NCI-H510A treated with DMSO at 0.1 percent for 48 hours (cell line): ENCODE measurements around the gene NFYA.

Source experiments
- DNase-seq: peaks from one replicate; lab custom pipeline; 2025; lab: John Stamatoyannopoulos, UW

NFYA gene

DNA sequence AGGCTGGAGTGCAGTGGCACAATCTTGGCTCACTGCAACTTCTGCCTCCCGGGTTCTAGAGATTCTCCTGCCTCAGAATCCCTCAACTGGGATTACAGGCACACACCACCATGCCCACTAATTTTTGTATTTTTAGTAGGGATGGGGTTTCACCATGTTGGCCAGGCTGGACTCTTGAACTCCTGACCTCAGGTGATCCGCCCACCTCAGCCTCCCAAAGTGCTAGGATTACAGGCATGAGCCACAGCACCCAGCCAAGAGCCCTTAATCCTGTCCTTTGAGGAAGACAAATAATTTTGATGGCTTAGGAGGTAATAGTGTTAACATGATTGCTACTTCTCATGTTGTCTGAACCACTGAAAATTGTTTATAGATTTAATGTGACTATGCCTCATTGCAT is 42.3 kb downstream of the NFYA start:
- DNase-seq, result peak; percentile 56

DNA sequence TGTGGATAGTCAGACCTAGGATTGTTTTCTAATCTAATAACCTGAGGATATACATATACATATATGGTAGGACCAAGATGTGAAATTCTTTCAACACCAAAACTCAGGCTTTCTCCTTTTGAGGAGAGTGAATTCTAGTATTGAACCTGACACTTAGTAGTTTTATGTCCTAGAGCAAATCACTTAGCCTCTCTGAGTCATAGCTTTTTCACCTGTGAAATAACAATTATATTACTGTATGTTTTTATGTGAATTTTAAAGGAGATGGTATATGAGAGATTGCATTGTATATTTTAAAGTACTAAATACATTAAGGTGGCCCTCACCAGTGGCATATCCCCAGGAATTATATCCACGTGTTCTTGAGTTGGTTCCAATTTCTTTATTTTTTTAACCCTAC is 46.7 kb downstream of the NFYA start:
- DNase-seq, result no peak

DNA sequence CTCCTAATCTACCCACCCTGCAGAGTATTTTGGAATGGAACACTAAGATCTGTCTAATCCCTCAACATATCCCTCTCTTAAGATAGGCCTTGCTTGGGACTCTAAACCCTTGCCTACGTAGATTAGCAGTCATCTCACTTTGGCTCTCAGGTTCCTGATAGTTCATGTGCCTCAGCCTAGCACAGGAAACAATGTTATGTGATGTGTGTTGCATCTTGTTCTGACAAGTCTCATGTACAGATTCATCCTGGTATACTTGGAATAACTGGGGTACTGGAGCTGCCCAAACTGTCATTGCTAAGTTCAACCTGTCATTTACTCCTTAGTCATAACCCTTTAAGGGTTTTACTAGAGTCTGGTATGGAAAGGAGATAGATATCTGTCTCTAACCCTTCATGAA is 47.3 kb downstream of the NFYA start:
- DNase-seq, result no peak

DNA sequence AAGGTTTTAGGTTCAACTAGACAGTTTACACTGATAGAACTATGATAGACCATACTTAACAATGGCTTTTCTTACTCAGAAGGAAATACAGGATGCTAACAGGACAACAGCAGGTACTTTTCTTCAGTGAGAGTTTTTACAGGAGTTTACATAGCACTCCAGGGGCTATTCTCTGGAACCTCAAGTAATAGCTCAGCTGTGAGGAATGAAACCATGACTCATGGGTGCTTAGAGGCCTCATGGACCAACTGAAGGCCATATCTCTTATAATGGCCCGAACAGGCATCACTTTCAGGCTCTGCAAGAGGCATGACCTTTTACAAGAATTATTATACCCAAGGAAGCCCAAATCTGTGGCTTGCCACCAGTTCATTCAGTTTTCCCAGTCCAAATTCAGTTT is 49.6 kb downstream of the NFYA start:
- DNase-seq, result peak; percentile 75

DNA sequence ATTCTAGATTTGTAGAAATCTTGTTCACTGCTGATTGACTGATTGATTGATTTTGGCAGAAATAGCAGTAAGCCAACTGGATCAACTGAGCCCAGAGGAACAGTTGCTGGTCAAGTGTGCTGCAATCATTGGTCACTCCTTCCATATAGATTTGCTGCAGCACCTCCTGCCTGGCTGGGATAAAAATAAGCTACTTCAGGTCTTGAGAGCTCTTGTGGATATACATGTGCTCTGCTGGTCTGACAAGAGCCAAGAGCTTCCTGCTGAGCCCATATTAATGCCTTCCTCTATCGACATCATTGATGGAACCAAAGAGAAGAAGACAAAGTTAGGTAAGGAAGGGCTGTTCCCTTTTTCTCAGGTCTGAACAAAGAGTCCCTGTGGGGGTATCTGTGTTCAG is 50.1 kb downstream of the NFYA start:
- peak; percentile 94 for DNase-seq

DNA sequence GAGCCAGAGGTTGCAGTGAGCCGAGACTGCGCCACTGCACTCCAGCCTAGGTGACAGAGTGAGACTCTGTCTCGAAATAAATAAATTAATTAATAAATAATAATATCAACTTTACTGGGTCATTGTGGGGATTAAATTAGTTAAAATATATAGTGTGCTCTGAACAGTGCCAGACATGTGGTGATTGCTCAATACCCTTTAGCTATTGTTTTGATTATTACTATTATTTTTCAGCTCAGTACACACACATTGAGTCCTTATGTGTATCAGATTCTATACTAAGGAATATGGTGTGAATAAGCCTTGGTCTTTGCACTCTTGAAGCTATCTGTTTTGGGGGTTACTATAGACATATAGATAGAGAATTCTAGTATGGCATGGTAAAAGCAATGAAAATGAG is 52.5 kb downstream of the NFYA start:
- DNase-seq, result no peak

DNA sequence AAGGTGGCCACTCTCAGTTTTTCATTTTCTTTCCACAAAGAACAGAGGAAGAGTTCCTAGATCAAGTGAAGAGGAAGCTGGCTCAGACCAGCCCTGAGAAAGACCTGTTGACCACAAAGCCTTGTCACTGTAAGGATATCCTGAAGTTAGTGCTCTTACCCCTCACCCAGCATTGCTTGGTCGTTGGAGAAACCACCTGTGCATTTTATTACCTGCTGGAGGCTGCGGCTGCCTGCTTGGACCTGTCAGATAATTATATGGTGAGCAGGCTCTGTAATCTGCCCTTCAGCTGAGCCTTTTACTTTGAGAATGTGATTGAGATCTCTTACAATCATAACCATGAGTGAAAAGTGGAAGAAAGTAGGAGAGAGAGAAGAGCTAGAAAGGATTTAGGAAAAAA is 59.5 kb downstream of the NFYA start:
- peak; percentile 18 for DNase-seq

DNA sequence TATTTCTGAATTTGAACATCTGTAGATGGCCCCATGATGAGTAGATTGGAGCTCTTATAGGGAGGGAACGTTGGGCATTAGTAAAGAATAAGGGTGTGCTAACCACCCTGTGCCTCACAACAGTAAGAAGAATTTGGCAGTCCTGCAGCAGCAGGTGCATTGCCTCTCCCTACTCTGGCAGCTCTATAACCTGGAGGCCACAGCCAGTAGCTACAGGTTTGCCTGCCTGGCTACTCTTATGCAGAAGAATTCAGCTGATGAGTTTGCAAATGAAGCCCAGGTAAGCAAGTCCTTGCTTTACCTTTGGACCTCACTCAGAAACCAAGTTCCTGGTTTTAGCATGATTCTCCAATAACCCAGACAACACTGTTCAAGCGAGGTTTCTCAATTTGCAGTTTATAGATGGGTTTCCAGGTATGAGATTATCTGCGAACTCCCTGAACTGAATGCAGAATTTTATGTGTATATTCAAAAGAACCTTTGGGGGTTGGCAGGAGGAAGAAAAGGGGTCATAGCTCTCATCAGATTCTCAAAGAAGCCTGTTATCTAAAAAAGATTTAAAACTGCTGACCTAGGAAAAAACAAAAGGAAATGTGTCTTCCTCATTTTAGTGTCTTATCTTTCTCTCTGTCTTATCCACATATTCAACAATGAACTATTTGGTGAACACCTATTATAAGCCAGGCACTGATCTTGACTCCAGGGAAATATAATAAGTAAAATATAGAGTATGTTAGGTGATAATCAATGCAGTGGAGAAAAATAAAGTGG is 62.5 kb downstream of the NFYA start:
- DNase-seq, result no peak

DNA sequence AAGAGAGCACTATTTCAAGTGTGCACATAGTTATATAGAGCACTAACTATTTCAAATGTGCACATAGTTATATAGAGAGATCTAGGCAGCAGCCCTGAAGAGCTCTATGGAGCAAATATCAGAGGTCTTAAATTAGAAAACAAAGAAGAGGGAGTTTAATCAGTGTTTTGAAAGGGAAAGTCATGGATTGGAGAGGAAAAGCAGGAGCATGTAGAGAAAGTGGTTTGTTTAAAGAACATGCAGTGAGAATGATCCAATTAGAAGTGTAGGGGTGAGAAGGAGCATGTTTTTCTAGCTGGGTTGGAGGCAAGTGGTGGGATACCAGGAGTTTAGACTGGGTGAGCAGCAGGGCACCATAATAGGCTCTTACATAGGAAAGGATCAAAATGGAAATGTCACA is 64.1 kb downstream of the NFYA start:
- DNase-seq, result no peak

DNA sequence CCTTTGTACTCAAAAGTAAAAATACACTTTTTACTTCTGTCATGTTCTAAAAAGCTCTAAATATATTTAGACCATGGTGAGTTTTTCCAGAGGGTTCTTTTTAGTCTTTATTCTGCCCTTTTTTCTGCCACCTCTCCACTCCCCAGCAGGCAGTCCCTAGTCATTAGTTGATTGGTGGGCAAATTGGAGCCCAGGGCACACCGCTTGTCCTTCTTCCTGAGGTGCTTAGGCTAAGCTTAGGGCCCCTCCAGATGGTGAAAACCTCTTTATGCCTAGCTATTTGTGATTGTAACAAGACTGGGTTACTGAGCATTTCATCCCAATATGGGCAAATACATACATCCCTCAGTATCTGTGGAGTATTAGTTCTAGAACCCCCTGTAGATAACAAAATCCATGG is 75.1 kb downstream of the NFYA start:
- DNase-seq, result no peak
